ENCODE data around the gene ARHGEF37.
"Not testable (repeated sequence)": the region's sequence is repeated elsewhere in the genome, so short reads cannot be mapped to it uniquely, and the experiment has no call there.

ARHGEF37 gene

DNA sequence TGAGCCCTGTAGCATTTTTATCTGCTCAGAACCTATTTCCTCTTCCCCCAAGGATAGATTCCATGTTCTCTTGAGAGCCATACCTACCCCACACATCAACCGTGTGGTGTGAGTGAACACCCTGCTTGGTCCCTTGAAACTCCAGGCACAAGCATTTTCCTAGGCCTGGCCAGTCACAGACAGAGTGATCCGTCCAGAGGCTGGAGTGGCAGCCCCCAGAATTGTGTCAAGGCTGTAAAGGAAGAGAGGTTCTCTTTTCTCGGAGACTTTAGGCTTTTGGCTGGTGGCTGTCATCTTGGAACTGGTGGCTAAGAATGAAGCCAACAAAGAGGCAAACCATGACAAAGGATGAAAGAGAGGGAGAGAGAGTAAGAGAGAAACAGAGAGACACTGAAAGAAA is 66.0 kb downstream of the ARHGEF37 start:
- no peak for DNase-seq (ENCODE audit: low read depth)

DNA sequence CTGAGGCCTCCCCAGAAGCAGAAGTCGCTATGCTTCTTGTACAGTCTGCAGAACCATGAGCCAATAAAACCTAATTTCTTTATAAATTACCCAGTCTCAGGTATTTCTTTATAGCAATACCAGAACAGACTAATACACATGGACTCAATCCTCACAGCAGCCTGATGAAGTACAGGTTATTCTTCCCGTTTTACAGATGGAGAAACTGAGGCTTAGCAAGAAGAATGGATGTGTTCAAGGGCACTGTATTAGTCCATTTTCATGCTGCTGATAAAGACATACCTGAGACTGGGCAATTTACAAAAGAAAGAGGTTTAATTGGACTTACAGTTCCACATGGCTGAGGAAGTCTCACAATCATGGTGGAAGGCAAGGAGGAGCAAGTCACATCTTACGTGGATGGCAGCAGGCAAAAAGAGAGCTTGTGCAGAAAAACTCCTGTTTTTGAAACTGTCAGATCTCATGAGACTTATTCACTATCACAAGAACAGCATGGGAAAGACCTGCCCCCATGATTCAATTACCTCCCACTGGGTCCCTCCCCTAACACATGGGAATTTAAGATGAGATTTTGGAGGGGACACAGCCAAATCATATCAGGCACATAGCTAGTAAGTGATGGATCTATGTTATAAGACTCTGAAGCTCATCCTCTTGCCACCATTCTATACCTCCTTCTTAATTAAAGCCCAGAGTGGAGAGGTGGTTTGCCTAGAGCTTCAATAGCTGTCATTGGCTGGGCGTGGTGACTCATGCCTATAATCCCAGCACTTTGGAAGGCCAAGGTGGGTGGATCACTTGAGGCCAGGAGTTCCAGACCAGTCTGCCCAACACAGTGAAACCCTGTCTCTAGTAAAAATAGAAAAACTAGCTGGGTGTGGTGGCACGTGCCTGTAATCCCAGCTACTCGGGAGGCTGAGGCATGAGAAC is 67.4 kb downstream of the ARHGEF37 start:
- DNase-seq (ENCODE audit: low read depth), result not testable (repeated sequence)

DNA sequence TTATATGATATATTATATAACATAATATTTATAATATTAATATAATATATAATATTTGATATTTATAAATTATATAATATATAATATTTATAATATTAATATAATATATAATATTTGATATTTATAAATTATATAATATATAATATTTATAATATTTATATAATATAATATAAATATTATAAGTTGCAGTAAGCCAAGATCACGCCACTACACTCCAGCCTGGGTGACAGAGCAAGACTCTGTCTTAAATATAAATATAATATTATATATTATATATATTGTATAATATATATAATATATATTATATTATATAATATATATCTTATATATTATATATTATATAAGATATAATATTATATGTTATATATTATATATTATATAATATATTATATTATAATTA is 68.4 kb downstream of the ARHGEF37 start:
- DNase-seq (ENCODE audit: low read depth), result not testable (repeated sequence)

DNA sequence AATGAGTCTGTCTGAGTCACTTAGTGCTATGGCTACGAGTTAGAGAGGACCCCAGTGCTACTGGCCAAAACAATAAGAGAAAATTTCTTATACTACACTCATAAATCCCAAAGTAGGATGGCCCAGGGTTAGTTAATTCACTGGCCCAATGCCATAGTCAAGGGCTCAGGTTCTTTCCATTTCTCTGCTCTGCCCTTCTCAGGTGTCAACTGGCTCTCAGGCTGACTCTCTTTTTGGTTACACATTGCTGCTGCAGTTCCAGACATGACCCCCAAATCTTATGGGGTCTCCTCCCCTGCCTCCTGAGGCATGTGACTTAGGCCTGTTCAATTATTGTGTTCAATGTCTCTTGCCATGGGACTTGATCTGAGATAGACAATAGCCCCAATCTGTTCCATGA is 70.4 kb downstream of the ARHGEF37 start:
- no peak for DNase-seq (ENCODE audit: low read depth)

DNA sequence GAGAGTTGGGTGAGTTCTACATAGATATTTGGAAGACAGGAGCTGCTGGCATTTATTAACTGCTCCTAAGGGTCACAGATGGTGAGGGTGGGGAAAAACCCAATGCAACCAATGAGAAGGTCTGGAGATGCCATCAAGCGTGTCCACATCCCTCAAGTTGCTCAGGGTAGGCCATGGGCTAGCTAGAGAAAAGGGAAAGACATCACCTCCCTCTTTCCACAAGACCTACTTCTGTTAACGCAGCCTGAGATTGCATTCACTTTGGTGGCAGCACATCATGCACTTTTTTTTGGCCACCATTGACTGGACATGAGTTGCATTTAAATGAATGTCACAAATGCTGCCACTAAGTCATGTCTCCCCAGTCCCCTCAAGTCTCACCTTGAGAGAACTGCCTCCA is 71.4 kb downstream of the ARHGEF37 start:
- no peak for DNase-seq (ENCODE audit: low read depth)

DNA sequence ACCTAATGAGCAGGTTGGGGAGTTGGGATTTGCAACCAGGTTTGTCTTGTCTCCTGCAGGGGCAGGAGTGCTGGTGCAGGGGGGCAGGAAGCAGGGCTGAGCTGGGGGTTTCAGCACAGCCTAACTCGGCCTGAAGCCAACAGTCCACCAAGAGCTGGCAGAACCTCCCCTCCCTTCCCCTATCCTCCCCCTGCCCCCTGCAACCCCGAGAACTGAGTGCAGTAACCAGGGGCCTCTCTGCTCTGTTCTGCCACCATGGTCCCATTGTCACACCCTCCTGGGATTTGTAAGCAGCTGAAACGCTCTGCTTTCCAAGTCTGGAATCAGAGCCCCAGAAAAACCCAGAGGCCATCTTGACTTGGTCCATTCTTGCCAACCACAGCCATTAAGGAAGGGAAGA is 72.9 kb downstream of the ARHGEF37 start:
- DNase-seq (ENCODE audit: low read depth), result no peak

DNA sequence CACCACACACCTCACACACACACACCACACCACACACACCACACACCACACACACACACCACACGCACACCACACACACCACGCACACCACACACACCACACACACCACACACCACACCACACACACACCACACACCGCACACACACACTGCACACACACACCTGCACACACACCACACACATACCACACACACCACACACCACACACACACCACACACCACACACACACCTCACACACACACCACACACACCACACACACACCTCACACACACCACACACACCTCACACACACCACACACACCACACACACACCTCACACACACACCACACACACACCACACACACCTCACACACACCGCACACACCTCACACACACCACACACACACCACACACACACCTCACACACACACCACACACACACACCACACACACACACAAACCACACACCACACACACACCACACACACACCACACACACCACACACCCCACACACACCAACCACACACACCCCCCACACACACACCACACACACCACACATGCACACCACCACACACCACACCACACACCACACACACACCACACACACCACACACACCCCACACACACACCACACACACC is 73.7 kb downstream of the ARHGEF37 start:
- DNase-seq (ENCODE audit: low read depth), result no peak

DNA sequence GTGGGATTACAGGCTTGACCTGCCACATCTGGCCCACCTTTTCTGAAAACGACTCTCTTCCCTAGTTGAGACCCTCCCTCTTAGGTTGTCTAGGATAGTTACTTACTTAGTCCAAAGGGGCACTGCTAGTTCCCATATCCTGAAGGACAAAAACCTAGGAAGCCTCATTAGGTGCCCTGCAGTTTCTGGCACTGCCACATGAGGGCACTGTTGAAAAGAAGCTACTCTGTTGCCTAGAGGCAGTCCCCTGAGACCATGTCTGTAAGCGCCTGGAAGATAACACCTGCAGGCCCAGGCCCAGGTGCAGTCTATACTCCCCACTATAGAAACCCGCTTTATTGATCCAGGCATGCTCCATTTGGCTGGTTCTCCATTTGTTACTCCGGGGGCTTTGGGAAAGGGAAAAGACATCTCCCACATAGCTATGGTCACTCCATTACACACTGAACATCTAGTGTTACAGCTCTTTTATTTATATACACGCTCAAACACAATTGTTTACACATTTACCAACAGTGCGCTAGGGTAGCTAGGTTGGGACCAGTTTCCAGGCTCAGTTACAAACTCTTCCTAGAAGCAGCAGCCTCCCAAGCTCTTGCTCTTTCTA is 75.4 kb downstream of the ARHGEF37 start:
- no peak for DNase-seq (ENCODE audit: low read depth)

DNA sequence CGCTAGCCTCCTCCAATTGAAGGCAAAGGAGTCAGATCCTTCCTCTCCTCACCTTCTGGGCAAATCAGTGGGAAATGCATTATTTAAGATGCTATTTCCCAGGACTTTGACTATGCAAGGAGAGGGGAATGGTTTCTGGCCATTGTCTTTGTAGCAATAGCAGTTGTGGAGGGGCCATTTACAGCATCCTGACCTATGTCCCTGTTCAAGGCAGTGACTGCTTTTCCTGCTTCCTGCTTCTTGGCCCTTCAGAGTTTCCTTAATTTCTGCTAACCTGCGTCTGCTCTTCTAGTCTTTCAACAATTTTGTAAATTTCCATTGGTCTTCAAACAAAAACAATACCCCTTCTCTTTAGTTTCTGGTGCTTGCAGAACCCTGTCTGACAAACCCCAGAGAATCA is 76.0 kb downstream of the ARHGEF37 start:
- DNase-seq (ENCODE audit: low read depth), result no peak

DNA sequence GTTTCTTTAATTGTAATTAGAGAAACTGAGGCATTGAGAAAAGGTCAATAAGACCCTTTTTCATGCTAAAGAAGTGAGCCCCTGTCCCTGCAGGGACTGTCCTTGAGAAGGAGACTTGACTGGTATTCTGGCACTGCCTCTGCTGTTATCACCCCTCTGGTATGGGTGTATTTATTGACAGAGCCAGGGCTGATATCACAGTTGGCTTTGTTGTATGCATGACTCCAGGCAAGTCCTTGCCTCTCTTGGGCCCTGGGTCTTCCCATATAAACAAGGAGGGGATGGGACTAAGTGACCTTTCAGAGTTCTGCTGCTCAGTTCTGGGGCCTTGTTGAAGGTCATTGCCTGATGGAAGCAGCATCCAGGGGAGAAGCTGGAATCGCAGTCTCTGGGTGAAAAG is 77.0 kb downstream of the ARHGEF37 start:
- no peak for DNase-seq (ENCODE audit: low read depth)

DNA sequence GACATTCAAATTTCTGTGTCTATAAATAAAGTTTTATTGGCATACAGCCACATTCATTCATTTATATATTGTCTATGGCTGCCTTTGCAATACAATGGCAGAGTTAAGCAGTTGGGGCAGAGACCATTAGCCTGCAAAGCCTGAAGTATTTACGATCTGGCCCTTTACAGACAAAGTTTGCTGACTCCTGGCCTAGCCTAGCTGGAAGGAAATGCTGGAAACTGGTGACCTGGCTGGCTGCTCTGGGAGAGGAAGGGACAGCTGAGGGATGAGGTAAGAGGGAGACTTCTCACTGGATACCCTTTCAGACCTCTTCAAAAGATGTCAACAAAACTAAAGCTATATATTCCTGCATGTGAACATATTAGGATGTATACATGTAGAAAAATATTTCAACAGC is 82.8 kb downstream of the ARHGEF37 start:
- no peak for DNase-seq (ENCODE audit: low read depth)

DNA sequence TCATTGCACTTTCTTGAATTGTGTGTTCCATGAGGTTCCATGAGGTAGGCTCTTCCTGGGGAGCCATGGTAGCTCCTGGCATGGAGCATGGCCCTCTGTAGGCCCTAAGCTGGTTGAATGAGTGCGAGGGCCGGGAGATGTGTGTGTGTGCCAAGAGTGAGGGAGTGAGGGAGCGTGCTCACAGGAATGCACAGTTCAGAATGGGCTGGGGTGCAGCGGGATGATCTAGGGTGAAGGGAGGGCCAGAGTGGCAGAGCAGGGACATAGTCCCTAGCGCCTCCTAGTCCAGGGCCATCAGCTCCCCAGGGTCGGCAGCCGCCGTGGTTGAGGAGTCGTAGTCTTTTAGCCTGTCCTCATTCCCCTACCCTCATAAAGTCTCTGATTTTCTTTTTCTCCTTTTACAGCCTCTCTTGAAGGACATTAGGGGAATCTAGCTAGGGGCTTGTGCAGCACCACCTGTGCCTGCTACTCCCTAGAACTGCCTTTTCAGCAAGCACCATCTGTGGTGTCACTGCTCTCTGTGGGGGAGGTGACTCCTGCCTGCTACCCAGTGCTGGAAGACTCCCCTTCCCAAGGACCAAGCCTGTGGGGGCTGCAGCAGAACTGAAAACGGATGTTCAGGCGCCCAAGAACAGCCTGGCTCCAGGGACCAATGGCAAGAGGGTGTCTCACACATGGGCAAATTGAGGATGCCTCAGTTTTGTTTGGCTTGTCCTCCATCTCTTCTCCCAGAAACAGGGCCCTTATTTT is 83.5 kb downstream of the ARHGEF37 start:
- no peak for DNase-seq (ENCODE audit: low read depth)

DNA sequence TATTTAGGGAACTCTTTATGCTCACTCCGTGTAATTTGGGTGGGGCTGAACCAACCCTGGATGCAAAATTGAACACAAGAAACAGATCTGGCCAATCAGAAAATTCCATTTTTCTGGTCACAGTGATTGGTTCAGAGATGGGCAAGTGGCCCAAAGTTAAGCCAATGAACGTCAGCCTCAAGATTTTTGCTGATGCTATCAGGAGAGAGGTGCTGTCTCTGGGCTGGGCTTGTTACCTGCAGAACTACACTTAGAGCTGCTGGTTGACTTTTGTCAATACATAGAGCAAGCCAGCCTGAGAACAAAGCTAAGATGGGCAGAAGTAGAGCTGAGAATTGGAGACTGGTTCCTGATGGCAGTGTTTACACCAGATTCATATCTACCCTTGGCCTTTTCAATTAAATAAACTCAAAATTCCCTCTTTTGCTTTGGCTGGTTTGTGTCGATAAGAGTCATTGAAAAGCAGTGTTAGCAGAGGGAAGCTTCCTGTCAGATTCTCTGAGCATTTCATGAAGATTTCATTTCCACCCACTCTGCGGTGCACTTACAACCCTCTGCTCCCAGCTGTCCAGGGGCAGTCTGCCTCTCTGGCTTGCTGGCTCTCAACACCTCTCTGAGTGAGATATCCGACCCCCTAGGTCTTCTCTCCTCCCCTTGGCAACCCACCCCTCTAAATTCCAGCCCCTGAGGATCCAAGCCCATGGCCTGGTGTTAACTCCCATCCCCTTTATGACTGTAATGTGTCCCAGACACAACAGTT is 84.3 kb downstream of the ARHGEF37 start:
- DNase-seq (ENCODE audit: low read depth), result no peak

DNA sequence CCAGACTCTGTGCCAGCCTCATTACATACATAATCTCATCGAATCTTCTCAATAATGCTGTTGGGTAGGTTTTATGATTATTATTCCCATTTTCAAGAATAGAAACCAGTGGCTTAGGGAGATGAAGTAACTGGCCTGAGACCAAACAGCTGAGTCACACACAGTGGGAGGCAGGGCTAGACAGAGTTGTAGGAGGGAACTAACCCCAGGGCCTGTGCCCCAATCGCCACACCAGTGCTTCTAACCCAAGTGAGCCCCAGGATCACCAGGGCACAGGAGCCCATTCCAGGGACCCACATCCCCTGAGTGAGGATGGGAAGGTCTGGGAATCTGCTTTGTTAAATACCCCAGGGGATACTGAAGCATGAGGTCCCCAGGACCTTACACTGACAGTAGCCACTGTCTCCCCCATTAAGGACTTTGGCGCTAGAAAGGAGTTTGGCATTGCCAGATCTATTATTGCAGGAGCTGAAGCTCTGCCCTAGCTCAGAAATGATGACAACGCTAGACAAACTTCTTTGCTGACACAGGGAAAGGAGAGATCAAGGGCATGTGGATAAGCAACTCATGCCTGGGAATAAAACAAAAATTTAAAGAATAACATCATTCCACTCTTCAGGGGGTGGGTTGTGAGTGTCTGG is 85.0 kb downstream of the ARHGEF37 start:
- peak; percentile 15 for DNase-seq (ENCODE audit: low read depth)

DNA sequence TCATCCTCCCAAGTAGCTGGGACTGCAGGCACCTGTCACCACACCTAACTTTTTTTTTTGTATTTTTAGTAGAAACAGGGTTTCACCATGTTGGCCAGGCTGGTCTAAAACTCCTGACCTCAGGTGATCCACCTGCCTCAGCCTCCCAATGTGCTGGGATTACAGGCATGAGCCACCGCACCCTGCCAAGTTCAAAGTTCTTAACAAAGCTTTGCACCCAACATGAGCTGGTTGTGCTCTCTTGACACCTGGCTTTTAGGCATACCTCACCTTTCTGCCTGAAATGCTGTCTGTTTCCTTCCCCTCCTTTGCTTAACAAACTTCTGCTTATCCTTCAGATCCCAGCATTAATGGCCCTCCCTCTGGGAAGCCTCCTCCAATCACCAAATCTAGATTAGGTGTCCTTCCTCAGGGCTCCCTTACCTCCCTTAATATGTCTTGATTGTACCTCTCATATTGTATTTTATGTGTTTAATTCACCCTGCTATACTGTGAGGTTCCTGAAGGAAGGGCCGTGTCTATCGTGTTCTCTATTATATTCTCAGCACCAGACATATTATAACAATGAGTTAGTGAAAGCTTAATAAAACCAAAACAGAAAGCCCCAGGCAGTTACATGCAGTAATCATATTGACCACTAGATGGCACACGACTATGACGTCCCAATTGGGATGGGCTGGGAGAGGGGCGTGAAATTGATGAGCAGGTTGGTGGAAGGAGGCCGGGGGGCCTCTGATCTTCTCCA is 86.0 kb downstream of the ARHGEF37 start:
- DNase-seq (ENCODE audit: low read depth), result no peak

DNA sequence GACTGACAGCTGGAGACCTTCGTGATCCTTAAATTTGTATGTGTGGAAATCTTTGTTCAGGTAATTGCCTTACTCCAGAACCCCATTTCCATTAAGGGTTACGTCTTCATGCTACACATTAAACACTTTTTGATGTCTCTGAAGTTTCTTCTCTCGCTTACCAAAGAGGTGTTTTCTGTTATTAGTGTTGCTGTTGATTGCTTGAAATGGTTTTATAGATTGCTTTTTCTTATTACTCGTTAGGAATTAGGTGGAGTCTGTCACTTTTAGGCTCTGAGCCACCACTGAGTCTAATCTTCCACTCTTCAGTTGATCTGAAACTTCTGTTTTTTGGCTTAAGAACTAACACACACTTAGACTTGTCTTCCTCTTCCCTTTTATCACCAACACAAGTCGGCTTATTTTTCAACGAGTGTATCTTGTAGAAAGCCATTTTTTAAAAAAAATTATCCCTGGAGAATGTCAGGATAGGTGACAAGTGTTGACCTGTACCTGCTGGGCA is 86.6 kb downstream of the ARHGEF37 start:
- DNase-seq (ENCODE audit: low read depth), result no peak

DNA sequence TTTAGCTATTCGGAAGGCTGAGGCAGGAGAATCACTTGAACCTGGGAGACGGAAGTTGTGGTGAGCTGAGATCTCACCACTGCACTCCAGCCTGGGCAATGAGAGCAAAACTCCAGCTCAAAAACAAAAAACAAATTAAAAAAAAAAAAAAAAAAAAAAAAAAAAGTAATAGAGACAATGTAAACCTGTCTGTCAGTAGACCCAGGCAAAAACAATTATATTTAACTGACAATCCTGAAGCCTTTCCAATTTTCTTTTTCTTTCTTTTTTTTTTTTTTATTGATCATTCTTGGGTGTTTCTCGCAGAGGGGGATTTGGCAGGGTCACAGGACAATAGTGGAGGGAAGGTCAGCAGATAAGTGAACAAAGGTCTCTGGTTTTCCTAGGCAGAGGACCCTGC is 88.0 kb downstream of the ARHGEF37 start:
- not testable (repeated sequence) for DNase-seq (ENCODE audit: low read depth)

DNA sequence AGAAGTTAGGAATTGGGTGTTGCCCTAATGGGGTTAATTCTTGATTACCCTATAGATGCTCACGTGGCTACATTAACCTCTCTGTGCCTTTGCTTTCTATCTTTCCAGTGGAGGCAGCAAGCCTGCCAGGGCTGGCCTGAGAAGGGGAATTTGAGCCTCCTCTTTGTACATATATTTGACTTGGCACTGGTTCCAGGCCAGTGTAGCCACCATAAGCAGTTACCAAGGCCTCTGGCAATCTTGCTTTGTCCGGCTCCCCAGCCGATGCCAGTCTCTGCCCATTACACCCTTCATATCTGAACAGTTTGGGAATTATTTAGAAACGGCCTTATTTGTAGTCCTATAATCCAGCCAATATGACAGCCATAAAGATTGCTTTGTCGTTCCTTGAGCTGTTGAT is 90.2 kb downstream of the ARHGEF37 start:
- no peak for DNase-seq (ENCODE audit: low read depth)

DNA sequence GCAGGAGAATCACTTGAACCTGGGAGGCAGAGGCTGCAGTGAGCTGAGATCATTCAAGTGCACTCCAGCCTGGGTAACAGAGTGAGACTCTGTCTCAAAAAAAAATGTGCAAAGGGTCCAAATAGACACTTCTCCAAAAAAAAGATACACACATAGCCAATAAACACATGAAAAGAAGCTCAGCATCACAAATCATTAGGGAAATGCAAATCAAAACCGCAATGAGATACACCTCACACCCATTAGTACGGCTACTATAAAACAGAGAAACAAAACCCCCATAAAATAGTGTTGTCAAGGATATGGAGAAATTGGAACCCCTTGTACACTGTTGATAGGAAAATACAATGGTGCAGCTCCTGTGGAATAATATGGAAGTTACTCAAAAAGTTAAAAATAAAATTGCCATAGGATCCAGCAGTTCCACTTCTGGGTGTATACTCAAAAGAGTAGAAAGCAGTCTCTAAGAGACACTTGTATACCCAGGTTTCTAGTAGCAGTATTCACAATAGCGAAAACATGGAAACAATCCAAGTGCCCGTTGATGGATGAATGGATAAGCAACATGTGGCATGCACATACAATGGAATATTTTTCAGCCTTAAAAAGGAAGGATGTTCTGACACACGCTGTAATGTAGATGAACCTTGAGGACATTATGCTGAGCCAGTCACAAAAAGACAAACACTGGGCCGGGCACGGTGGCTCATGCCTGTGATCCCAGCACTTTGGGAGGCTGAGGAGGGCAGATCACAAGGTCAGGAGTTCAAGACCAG is 91.6 kb downstream of the ARHGEF37 start:
- no peak for DNase-seq (ENCODE audit: low read depth)
